Body of pancreas (tissue), 4 donors: ENCODE data around the gene FABP7.

ENCODE experiments used
- POLR2A ChIP-seq, 3 donors: fragments of 450-650 bp; IDR thresholded peaks; one replicate each; pipeline ENCODE4 v1.6.1; 2016; ENCODE audit warnings: antibody characterized with exemption in 3 of 3, mild to moderate bottlenecking in 2 of 3
- TF ChIP-seq, protein P1 (sequence below), 7 experiments: fragments of 450-650 bp in 4 of 7; fragments of 200-600 bp in 3 of 7; sonication (generic) in 3 of 7; IDR thresholded peaks; one replicate each; pipeline ENCODE4 v1.5.1; 2016 to 2019; ENCODE audit warnings: antibody characterized with exemption in 7 of 7

DNA sequence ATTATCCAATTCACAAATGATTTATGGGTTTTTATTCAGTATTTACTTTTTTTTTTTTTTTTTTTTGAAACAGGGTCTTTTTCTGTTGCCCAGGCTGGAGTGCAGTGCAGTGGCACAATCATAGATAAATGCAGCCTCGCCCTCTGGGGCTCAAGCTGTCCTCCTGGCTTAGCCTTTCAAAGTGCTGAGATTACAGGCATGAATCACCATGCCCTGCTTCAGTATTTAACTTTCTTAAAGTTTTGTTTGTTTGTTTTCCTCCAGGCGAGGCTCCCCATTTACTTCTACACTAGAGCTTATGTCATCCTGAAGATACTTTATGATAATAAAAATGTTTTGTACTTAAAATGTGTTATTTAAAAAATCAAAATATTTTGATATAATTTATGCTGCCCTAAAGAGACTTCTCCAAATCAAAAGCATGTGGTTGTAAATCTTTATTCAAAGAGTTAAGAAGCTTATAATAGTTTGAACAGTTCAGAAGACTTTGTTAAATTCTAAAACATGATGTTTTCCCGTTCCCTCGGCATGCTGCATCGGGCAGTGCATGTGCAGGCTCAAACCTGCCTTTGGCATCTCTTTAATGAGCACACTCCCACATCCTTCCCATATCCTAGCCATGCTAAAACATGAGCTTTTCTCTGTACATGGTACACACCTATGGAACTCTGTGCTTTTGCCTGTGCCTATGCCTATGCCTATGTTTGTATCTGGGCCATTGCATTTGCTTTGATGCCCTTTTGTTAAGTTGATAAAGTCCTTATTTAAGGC is 20.6 kb downstream of the FABP7 start:
- TF ChIP-seq, protein P1, sequence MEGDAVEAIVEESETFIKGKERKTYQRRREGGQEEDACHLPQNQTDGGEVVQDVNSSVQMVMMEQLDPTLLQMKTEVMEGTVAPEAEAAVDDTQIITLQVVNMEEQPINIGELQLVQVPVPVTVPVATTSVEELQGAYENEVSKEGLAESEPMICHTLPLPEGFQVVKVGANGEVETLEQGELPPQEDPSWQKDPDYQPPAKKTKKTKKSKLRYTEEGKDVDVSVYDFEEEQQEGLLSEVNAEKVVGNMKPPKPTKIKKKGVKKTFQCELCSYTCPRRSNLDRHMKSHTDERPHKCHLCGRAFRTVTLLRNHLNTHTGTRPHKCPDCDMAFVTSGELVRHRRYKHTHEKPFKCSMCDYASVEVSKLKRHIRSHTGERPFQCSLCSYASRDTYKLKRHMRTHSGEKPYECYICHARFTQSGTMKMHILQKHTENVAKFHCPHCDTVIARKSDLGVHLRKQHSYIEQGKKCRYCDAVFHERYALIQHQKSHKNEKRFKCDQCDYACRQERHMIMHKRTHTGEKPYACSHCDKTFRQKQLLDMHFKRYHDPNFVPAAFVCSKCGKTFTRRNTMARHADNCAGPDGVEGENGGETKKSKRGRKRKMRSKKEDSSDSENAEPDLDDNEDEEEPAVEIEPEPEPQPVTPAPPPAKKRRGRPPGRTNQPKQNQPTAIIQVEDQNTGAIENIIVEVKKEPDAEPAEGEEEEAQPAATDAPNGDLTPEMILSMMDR (IDR thresholded peaks at IDR 0.05), result no peak
- no peak for TF ChIP-seq POLR2A (IDR thresholded peaks at IDR 0.05)
